RWPE2 (cell line): ENCODE measurements around the gene SPZ1.

Source experiments
- ATAC-seq: fragments of 200-7000 bp; cut with Tn5 transposase; 3 replicates; pipeline ENCODE4 v1.9.1; 2021; ENCODE audit warnings: low read depth
- DNase-seq: peaks from one replicate; pipeline ENCODE4 v3.0.0-alpha.2; 2020; ENCODE audit warnings: low spot score
- H3K27ac ChIP-seq: fragments of 450-650 bp; 2 replicates; pipeline ENCODE4 v1.5.1; 2017; ENCODE audit warnings: mild to moderate bottlenecking; ENCODE audit not compliant: poor library complexity, severe bottlenecking
- H3K27me3 ChIP-seq: fragments of 250-450 bp; sonication (Bioruptor Pico); 2 replicates; pipeline ENCODE4 v1.5.1; 2021; ENCODE audit warnings: mild to moderate bottlenecking, moderate library complexity; ENCODE audit not compliant: insufficient read depth, poor library complexity, severe bottlenecking
- H3K36me3 ChIP-seq: fragments of 250-450 bp; sonication (Bioruptor Pico); 2 replicates; pipeline ENCODE4 v1.5.1; 2020; ENCODE audit warnings: low read depth, mild to moderate bottlenecking, moderate library complexity
- H3K4me1 ChIP-seq: fragments of 250-450 bp; sonication (Bioruptor Pico); 2 replicates; pipeline ENCODE4 v1.5.1; 2021; ENCODE audit warnings: mild to moderate bottlenecking, moderate library complexity; ENCODE audit not compliant: insufficient read depth, poor library complexity, severe bottlenecking
- H3K4me3 ChIP-seq: fragments of 250-450 bp; sonication (Bioruptor Pico); 2 replicates; pipeline ENCODE4 v1.5.1; 2021; ENCODE audit warnings: mild to moderate bottlenecking, moderate library complexity; ENCODE audit not compliant: severe bottlenecking
- H3K9me3 ChIP-seq: fragments of 250-450 bp; sonication (Bioruptor Pico); 2 replicates; pipeline ENCODE4 v1.5.1; 2021; ENCODE audit warnings: mild to moderate bottlenecking, moderate library complexity; ENCODE audit not compliant: severe bottlenecking
- CTCF ChIP-seq: fragments of 450-650 bp; IDR thresholded peaks from one replicate; pipeline ENCODE4 v1.5.1; 2017; ENCODE audit warnings: mild to moderate bottlenecking, moderate library complexity; ENCODE audit not compliant: poor library complexity, severe bottlenecking

Gene SPZ1

GRCh38 chr5:80302636-80303035, 17.2 kb upstream of the SPZ1 start:
- no peaks in the 10 kb centered on the region for H3K4me1 ChIP-seq
- no peaks in the 10 kb centered on the region for H3K9me3 ChIP-seq
- H3K27ac ChIP-seq: no peak overlapping the region
- ATAC-seq: no peak
- H3K36me3 ChIP-seq: no peaks in the 10 kb centered on the region
- H3K27me3 ChIP-seq: no peaks in the 10 kb centered on the region
- TF ChIP-seq CTCF: no peak
- DNase-seq: no peak
- H3K4me3 ChIP-seq: no peak overlapping the region

GRCh38 chr5:80308526-80308925, 11.3 kb upstream of the SPZ1 start:
- no peak for DNase-seq
- Histone ChIP-seq H3K4me3 (no peak overlapping the region), H3K27me3 (no peaks in the 10 kb centered on the region)

GRCh38 chr5:80309871-80310665, 9.7 kb upstream of the SPZ1 start:
- ATAC-seq (no peak), DNase-seq (no peak)
- H3K4me3 ChIP-seq: no peak overlapping the region
- H3K9me3 ChIP-seq: no peaks in the 10 kb centered on the region
- no peaks in the 10 kb centered on the region for H3K4me1 ChIP-seq
- H3K36me3 ChIP-seq: no peaks in the 10 kb centered on the region
- H3K27me3 ChIP-seq: no peaks in the 10 kb centered on the region
- TF ChIP-seq CTCF: no peak
- no peak overlapping the region for H3K27ac ChIP-seq

More at GRCh38 chr5:80308526-80308925, 11.3 kb upstream of the SPZ1 start:
- Histone ChIP-seq H3K36me3 (no peaks in the 10 kb centered on the region), H3K4me1 (no peaks in the 10 kb centered on the region), H3K27ac (no peak overlapping the region), H3K9me3 (no peaks in the 10 kb centered on the region)
- ATAC-seq: no peak
- TF ChIP-seq CTCF: no peak

- Histone ChIP-seq H3K27ac (no peak overlapping the region), H3K36me3 (no peaks in the 10 kb centered on the region), H3K4me3 (no peak overlapping the region), H3K4me1 (no peaks in the 10 kb centered on the region), H3K27me3 (peaks cover 5% of the 10 kb centered on the region), H3K9me3 (no peaks in the 10 kb centered on the region)
- no peak for TF ChIP-seq CTCF
- no peak for ATAC-seq
- no peak for DNase-seq
Observed at GRCh38 chr5:80315244-80315643, 4.6 kb upstream of the SPZ1 start.

GRCh38 chr5:80318212-80318611, 1.6 kb upstream of the SPZ1 start:
- Histone ChIP-seq H3K36me3 (no peaks in the 10 kb centered on the region), H3K9me3 (no peaks in the 10 kb centered on the region), H3K4me3 (no peak overlapping the region), H3K4me1 (no peaks in the 10 kb centered on the region), H3K27me3 (peaks cover 9% of the 10 kb centered on the region), H3K27ac (no peak overlapping the region)
- ATAC-seq (no peak), DNase-seq (no peak)
- TF ChIP-seq CTCF: no peak
